GM21723 (cell line): ENCODE results near the gene GGT5.
"Not testable (repeated sequence)": the region's sequence is repeated elsewhere in the genome, so short reads cannot be mapped to it uniquely, and the experiment has no call there.

ENCODE experiments used
- ATAC-seq: cut with Tn5 transposase; IDR thresholded peaks from one replicate; pipeline ENCODE4 v1.9.1; 2021; ENCODE audit warnings: mild to moderate bottlenecking, moderate library complexity; ENCODE audit not compliant: unreplicated experiment

GGT5 gene

GRCh38 chr22:24185501-24186351, 59.2 kb downstream of the GGT5 start:
- ATAC-seq, result no peak

GRCh38 chr22:24185001-24185500, 59.8 kb downstream of the GGT5 start:
- no peak for ATAC-seq

- no peak for ATAC-seq
Measured at GRCh38 chr22:24184057-24184798, 60.7 kb downstream of the GGT5 start.

- ATAC-seq, result no peak
Measured at GRCh38 chr22:24183321-24184031, 61.4 kb downstream of the GGT5 start.

GRCh38 chr22:24182900-24183246, 62.0 kb downstream of the GGT5 start:
- not testable (repeated sequence) for ATAC-seq

GRCh38 chr22:24181996-24182899, 62.6 kb downstream of the GGT5 start:
- no peak for ATAC-seq

- ATAC-seq, result no peak
Measured at GRCh38 chr22:24181088-24181995, 63.5 kb downstream of the GGT5 start, which contains the start of gene SUSD2. TSS of gene SUSD2 (plus strand) at chr22:24181487. CDS start at chr22:24181520, 33 bp downstream.

GRCh38 chr22:24180316-24181087, 64.4 kb downstream of the GGT5 start:
- no peak for ATAC-seq

GRCh38 chr22:24179478-24180210, 65.2 kb downstream of the GGT5 start:
- ATAC-seq, result no peak

GRCh38 chr22:24178502-24179440, 66.1 kb downstream of the GGT5 start:
- no peak for ATAC-seq

GRCh38 chr22:24178021-24178431, 66.9 kb downstream of the GGT5 start:
- no peak for ATAC-seq

- no peak for ATAC-seq
Measured at GRCh38 chr22:24177456-24177855, 67.4 kb downstream of the GGT5 start.

GRCh38 chr22:24177045-24177444, 67.8 kb downstream of the GGT5 start:
- no peak for ATAC-seq

GRCh38 chr22:24176630-24177029, 68.3 kb downstream of the GGT5 start:
- no peak for ATAC-seq

GRCh38 chr22:24176040-24176439, 68.8 kb downstream of the GGT5 start:
- ATAC-seq, result no peak

- no peak for ATAC-seq
Measured at GRCh38 chr22:24175160-24175808, 69.6 kb downstream of the GGT5 start.
